ENCODE measurements around the gene LCP2. TPM values are rescaled to one million over a fixed set of nuclear protein-coding genes. Genes with fewer than 3 reads are reported as not detected.
A peak's percentile ranks its signal among the peaks of the same experiment; 100 is the strongest.

The LCP2 gene
- total and polyA plus RNA-seq, 12 donors = 2.4 to 53.7 (median 17.7) TPM

GRCh38 chr5:170313344-170313743 lies 15.8 kb upstream of the LCP2 start:
- DNase-seq = no peak
- Histone ChIP-seq H3K4me3 (no peak overlapping the region), H3K27ac (no peak overlapping the region), H3K9me3 (replicated peaks in 1 of 3) (no peaks in the 10 kb centered on the region), H3K36me3 (replicated peaks in 1 of 2) (no peaks in the 10 kb centered on the region), H3K4me1 (replicated peaks in 1 of 2) (peaks cover 10 to 16% of the 10 kb centered on the region in 2 donors), H3K27me3 (no peaks in the 10 kb centered on the region)
- intact Hi-C loops (cut with DNase I) = no loop called here
- TF ChIP-seq, protein P1, sequence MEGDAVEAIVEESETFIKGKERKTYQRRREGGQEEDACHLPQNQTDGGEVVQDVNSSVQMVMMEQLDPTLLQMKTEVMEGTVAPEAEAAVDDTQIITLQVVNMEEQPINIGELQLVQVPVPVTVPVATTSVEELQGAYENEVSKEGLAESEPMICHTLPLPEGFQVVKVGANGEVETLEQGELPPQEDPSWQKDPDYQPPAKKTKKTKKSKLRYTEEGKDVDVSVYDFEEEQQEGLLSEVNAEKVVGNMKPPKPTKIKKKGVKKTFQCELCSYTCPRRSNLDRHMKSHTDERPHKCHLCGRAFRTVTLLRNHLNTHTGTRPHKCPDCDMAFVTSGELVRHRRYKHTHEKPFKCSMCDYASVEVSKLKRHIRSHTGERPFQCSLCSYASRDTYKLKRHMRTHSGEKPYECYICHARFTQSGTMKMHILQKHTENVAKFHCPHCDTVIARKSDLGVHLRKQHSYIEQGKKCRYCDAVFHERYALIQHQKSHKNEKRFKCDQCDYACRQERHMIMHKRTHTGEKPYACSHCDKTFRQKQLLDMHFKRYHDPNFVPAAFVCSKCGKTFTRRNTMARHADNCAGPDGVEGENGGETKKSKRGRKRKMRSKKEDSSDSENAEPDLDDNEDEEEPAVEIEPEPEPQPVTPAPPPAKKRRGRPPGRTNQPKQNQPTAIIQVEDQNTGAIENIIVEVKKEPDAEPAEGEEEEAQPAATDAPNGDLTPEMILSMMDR (IDR thresholded peaks at IDR 0.05) = no peak
- 72 to 81% (median 77%) methylated on average over 6 of the region's 6 CpGs for WGBS, 4 donors

DNA sequence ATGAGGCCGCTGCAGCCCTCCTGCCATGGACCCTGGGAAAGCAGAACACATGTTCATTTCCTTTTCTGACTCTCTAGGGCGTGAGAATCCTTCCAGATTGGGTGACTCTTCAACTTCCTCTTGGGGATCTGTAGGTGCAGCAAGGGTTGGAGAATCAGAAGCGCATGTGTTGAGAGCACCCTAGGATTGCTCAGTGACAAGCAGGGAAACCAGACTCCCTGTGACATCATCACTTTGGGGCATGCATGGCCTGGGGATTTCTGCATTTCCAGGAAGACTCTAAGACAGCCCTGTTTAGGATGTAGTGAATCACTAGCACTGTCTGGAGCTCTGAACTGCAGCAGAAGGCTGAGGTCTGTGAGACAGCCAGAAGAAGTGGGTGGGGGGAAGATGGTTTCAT lies 15.1 kb upstream of the LCP2 start:
- 51 to 75% (median 66%) methylated on average over 3 of the region's 3 CpGs for WGBS, 4 donors
- no peak for TF ChIP-seq POLR2A (IDR thresholded peaks at IDR 0.05)
- Histone ChIP-seq H3K27ac (peak overlapping the region in 1 of 5 donors; percentile 73), H3K9me3 (replicated peaks in 1 of 3) (no peaks in the 10 kb centered on the region), H3K36me3 (replicated peaks in 1 of 2) (no peaks in the 10 kb centered on the region), H3K4me3 (no peak overlapping the region), H3K27me3 (no peaks in the 10 kb centered on the region), H3K4me1 (replicated peaks in 1 of 2) (peaks cover 10 to 23% of the 10 kb centered on the region in 2 donors)
- intact Hi-C loops (cut with DNase I) = no loop called here
- DNase-seq = peak in 4 of 7 donors; percentile 21 to 67 (median 52)

- TF ChIP-seq POLR2A (IDR thresholded peaks at IDR 0.05) = no peak
- TF ChIP-seq, protein P1 (IDR thresholded peaks at IDR 0.05) = no peak
- no peaks in the 10 kb centered on the region for H3K27me3 ChIP-seq
- 75 to 86% (median 84%) methylated on average over 5 of the region's 5 CpGs for WGBS, 4 donors
- H3K27ac ChIP-seq = peak overlapping the region in 1 of 5 donors; percentile 73
- H3K36me3 ChIP-seq (replicated peaks in 1 of 2) = no peaks in the 10 kb centered on the region
- DNase-seq = no peak
- no peaks in the 10 kb centered on the region for H3K9me3 ChIP-seq (replicated peaks in 1 of 3)
- intact Hi-C loops (cut with DNase I) = no loop called here
- peaks cover 14 to 27% of the 10 kb centered on the region in 2 donors for H3K4me1 ChIP-seq (replicated peaks in 1 of 2)
- H3K4me3 ChIP-seq = no peak overlapping the region
Measured at GRCh38 chr5:170312301-170312595, 14.7 kb upstream of the LCP2 start.

GRCh38 chr5:170311511-170312300 lies 14.1 kb upstream of the LCP2 start:
- TF ChIP-seq POLR2A (IDR thresholded peaks at IDR 0.05) = no peak
- TF ChIP-seq, protein P1 (IDR thresholded peaks at IDR 0.05) = no peak
- peaks cover 19 to 33% of the 10 kb centered on the region in 2 donors for H3K4me1 ChIP-seq (replicated peaks in 1 of 2)
- intact Hi-C loops (cut with DNase I) = no loop called here
- 59 to 61% (median 60%) methylated on average over 7 of the region's 7 CpGs for WGBS, 4 donors
- peak overlapping the region in 1 of 5 donors; percentile 73 for H3K27ac ChIP-seq
- H3K27me3 ChIP-seq = no peaks in the 10 kb centered on the region
- DNase-seq = no peak
- H3K9me3 ChIP-seq (replicated peaks in 1 of 3) = no peaks in the 10 kb centered on the region
- no peak overlapping the region for H3K4me3 ChIP-seq
- H3K36me3 ChIP-seq (replicated peaks in 1 of 2) = no peaks in the 10 kb centered on the region

Measured in adrenal gland (tissue), 12 donors.